ENCODE results near the gene HLTF. TPM values are rescaled to one million over a fixed set of nuclear protein-coding genes. Genes with fewer than 3 reads are reported as not detected.
A peak's percentile ranks its signal among the peaks of the same experiment; 100 is the strongest.

The HLTF gene
- total and polyA plus RNA-seq, 2 experiments from 2014 or later, result 89.5 to 146 TPM

DNA sequence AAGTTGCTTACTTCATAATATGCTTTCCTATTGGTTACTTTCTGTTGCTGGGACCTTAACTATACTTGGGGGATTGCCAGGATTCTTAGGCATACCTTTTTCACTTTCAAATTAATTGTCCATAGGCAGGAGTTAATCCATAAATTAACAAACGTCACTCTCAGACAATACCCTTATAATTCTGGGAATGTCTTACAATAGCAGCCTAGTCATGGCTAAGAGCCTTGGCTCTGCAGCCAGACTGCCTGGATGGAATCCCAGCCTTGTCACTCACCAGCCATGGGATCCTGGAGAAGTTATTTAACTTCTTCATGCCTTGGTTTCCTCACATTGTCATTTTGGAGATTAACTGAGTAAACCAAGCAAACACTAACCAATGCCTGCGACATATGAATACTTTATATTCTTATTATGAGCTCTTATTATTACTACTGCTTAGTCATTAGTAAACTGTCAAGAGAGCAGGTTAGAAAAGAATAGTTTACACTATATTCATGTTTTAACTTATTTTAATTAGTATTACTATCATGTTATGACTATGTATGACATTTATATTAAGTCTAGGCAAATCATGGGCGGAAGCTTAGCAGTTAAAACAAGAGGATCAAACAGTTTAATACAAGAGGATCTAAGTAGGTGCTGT is 66.0 kb downstream of the HLTF start:
- H3K79me2 ChIP-seq (replicated peaks; ENCODE audit: insufficient read depth), result no peaks in the 10 kb centered on the region
- H3K27ac Mint-ChIP-seq, result peak overlapping the region; percentile 96
- H2AFZ ChIP-seq, result no peak overlapping the region
- H3K4me1 Mint-ChIP-seq, result peaks cover 41% of the 10 kb centered on the region
- H3K36me3 Mint-ChIP-seq (ENCODE audit: low read depth), result peaks cover 47% of the 10 kb centered on the region
- H3K4me1 ChIP-seq (ENCODE audit: insufficient read depth), result peaks cover 26% of the 10 kb centered on the region
- no peak overlapping the region; the same call in 1 of the 2 replicates for H3K4me3 ChIP-seq
- ATAC-seq (peak; percentile 12; the same call in 1 of the 3 replicates), DNase-seq (ENCODE audit: low spot score) (no peak)
- H3K36me3 ChIP-seq (ENCODE audit: insufficient read depth), result peaks cover 15% of the 10 kb centered on the region
- H3K4me2 ChIP-seq, result peak overlapping the region; percentile 48
- no peaks in the 10 kb centered on the region for H3F3A ChIP-seq (replicated peaks; ENCODE audit: low read depth)
- no peaks in the 10 kb centered on the region for H3K9me2 ChIP-seq (ENCODE audit: insufficient read depth)
- no peaks in the 10 kb centered on the region for H4K20me1 ChIP-seq (replicated peaks; ENCODE audit: insufficient read depth)
- peaks cover 20% of the 10 kb centered on the region for H3K9me3 Mint-ChIP-seq
- peak overlapping the region; percentile 91 for H3K27ac ChIP-seq (ENCODE audit: low read depth)
- TF ChIP-seq, protein P1, sequence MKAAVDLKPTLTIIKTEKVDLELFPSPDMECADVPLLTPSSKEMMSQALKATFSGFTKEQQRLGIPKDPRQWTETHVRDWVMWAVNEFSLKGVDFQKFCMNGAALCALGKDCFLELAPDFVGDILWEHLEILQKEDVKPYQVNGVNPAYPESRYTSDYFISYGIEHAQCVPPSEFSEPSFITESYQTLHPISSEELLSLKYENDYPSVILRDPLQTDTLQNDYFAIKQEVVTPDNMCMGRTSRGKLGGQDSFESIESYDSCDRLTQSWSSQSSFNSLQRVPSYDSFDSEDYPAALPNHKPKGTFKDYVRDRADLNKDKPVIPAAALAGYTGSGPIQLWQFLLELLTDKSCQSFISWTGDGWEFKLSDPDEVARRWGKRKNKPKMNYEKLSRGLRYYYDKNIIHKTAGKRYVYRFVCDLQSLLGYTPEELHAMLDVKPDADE (IDR thresholded peaks at IDR 0.05), result no peak
- TF ChIP-seq JUNB (IDR thresholded peaks at IDR 0.05; ENCODE audit: unreplicated experiment) (no peak), EZH2phosphoT487 (IDR thresholded peaks at IDR 0.05; ENCODE audit: unreplicated experiment) (no peak), ZNF331 (CRISPR knock-in tag; IDR thresholded peaks at IDR 0.05; ENCODE audit: low read depth) (no peak)
- no peaks in the 10 kb centered on the region for H3K27me3 ChIP-seq (ENCODE audit: insufficient read depth)
- peaks cover 11% of the 10 kb centered on the region for H3K27me3 Mint-ChIP-seq (ENCODE audit: insufficient read depth, low read depth, poor library complexity)
- peak overlapping the region; percentile 46 for H3K4me3 Mint-ChIP-seq

DNA sequence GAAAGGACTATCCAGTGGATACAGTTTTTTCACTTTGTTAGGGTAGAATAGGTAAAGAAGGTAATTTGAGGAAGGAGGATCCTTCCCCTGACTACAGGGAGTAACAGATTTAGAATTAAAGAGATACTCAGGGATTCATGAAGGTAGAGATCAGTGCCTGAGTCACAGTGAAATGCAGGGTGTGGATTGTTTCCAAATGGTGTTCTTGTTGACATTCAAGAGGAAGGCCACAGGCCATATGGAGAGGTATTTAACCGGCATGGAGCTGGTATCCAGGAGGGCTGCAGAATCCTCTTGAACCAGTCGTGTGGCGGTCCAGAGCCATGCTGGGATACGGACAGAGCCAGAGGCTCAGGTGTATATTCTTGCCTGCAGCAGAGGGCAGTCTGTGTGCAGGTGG is 66.8 kb downstream of the HLTF start:
- Histone ChIP-seq H3K27ac (ENCODE audit: low read depth) (peak overlapping the region; percentile 91), H3K4me1 (ENCODE audit: insufficient read depth) (peaks cover 26% of the 10 kb centered on the region), H3K4me3 (no peak overlapping the region), H3F3A (replicated peaks; ENCODE audit: low read depth) (no peaks in the 10 kb centered on the region), H3K27me3 (ENCODE audit: insufficient read depth) (no peaks in the 10 kb centered on the region), H3K36me3 (ENCODE audit: insufficient read depth) (peaks cover 9% of the 10 kb centered on the region), H3K9me2 (ENCODE audit: insufficient read depth) (no peaks in the 10 kb centered on the region), H4K20me1 (replicated peaks; ENCODE audit: insufficient read depth) (no peaks in the 10 kb centered on the region), H2AFZ (no peak overlapping the region), H3K4me2 (peak overlapping the region; percentile 48; the same call in 1 of the 2 replicates), H3K79me2 (replicated peaks; ENCODE audit: insufficient read depth) (no peaks in the 10 kb centered on the region)
- ATAC-seq (peak; percentile 33), DNase-seq (ENCODE audit: low spot score) (peak; percentile 17)
- peak overlapping the region; percentile 89 for H3K27ac Mint-ChIP-seq
- peaks cover 44% of the 10 kb centered on the region for H3K4me1 Mint-ChIP-seq
- peaks cover 13% of the 10 kb centered on the region for H3K9me3 Mint-ChIP-seq
- peaks cover 11% of the 10 kb centered on the region for H3K27me3 Mint-ChIP-seq (ENCODE audit: insufficient read depth, low read depth, poor library complexity)
- TF ChIP-seq, protein P2, sequence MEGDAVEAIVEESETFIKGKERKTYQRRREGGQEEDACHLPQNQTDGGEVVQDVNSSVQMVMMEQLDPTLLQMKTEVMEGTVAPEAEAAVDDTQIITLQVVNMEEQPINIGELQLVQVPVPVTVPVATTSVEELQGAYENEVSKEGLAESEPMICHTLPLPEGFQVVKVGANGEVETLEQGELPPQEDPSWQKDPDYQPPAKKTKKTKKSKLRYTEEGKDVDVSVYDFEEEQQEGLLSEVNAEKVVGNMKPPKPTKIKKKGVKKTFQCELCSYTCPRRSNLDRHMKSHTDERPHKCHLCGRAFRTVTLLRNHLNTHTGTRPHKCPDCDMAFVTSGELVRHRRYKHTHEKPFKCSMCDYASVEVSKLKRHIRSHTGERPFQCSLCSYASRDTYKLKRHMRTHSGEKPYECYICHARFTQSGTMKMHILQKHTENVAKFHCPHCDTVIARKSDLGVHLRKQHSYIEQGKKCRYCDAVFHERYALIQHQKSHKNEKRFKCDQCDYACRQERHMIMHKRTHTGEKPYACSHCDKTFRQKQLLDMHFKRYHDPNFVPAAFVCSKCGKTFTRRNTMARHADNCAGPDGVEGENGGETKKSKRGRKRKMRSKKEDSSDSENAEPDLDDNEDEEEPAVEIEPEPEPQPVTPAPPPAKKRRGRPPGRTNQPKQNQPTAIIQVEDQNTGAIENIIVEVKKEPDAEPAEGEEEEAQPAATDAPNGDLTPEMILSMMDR (conservative IDR thresholded peaks at IDR 0.05; ENCODE audit: low read depth in 2 of 2), result peak in 1 of 2 experiments; percentile 27; a peak in 1 of 4 replicates
- TF ChIP-seq CREB1 (CRISPR knock-in tag; IDR thresholded peaks at IDR 0.05; ENCODE audit: low read depth), result no peak
- TF ChIP-seq STAT1 (IDR thresholded peaks at IDR 0.05; ENCODE audit: unreplicated experiment), result no peak
- no peak for TF ChIP-seq NANOG (IDR thresholded peaks at IDR 0.05; ENCODE audit: borderline replicate concordance)
- peaks cover 46% of the 10 kb centered on the region for H3K36me3 Mint-ChIP-seq (ENCODE audit: low read depth)
- H3K4me3 Mint-ChIP-seq, result no peak overlapping the region

All from GM23338 (cell line).